ENCODE measurements around the gene GRM2.

The GRM2 gene

DNA sequence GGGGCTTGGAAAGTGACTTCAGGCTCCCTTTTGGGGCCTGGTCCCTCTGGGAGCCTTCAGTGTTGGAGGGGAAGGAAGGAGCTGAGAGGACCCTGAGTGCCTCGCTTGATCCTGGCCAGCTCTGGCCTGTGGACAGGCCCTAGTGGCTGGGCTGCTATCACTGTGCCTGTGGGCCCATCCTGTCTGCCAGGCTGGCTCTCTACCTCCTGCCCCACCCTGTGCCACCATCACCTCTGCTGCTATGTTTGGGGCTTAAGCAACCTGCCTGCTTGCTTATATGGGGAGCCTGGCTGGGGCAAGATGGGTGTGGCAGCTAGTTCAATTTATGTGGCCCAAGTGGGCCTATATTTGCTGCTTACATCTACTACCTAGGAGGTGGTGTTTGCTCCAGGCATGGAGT lies 28.7 kb upstream of the GRM2 start:
- no peaks in the 10 kb centered on the region for H3K9me3 ChIP-seq (ENCODE audit: severe bottlenecking)
- DNase-seq = no peak
- TF ChIP-seq, protein P1, sequence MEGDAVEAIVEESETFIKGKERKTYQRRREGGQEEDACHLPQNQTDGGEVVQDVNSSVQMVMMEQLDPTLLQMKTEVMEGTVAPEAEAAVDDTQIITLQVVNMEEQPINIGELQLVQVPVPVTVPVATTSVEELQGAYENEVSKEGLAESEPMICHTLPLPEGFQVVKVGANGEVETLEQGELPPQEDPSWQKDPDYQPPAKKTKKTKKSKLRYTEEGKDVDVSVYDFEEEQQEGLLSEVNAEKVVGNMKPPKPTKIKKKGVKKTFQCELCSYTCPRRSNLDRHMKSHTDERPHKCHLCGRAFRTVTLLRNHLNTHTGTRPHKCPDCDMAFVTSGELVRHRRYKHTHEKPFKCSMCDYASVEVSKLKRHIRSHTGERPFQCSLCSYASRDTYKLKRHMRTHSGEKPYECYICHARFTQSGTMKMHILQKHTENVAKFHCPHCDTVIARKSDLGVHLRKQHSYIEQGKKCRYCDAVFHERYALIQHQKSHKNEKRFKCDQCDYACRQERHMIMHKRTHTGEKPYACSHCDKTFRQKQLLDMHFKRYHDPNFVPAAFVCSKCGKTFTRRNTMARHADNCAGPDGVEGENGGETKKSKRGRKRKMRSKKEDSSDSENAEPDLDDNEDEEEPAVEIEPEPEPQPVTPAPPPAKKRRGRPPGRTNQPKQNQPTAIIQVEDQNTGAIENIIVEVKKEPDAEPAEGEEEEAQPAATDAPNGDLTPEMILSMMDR (IDR thresholded peaks at IDR 0.05; ENCODE audit: low read depth, low read length) = no peak
- H3K4me3 ChIP-seq (ENCODE audit: low read depth, low read length) = no peak overlapping the region
- no peak overlapping the region for H3K27ac ChIP-seq
- H3K27me3 ChIP-seq (ENCODE audit: insufficient read depth, low read depth, severe bottlenecking) = no peaks in the 10 kb centered on the region
- H3K36me3 ChIP-seq = peaks cover 21% of the 10 kb centered on the region

DNA sequence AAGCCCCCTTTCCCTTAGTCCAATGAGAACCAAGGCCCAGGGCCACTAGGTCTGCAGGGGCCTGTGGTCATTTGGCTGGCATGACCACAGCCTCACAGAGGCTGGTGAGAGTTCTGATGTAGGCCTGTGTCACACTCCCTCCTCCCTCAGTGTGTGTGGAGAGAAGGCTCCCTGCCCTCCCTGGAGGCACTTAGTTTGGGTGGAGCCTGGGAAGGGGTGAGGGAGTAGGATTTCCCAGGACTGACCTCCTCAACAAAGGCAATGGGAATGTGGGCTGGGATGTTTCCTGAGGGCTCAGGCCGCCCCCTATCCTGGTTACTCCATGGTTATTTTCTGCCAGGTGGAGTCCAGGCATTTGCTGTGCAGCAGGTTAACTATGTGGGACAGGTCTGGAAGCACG lies 28.2 kb upstream of the GRM2 start:
- Histone ChIP-seq H3K27ac (no peak overlapping the region), H3K36me3 (peaks cover 21% of the 10 kb centered on the region), H3K27me3 (ENCODE audit: insufficient read depth, low read depth, severe bottlenecking) (no peaks in the 10 kb centered on the region), H3K9me3 (ENCODE audit: severe bottlenecking) (no peaks in the 10 kb centered on the region), H3K4me3 (ENCODE audit: low read depth, low read length) (no peak overlapping the region)
- TF ChIP-seq, protein P1 (IDR thresholded peaks at IDR 0.05; ENCODE audit: low read depth, low read length) = no peak
- no peak for DNase-seq

DNA sequence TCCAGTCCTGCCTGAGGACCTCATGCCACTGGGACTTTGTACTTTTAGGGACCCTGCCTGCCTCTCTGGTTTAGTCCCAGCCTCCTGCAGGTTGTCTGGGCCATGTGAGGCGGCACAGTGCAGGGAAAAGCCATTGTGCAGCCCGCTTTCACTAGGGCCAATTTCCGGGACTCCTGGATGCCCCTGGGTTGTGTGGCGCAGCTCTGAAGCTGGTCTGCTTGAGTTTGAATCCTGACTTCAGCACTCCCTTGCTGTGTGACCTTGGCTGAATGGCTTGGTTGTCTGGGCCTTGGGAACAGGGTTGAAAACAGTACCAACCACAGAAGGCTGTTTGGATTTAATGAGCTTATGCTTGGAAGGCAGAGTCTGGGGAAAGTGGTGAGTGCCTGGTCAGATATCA lies 27.6 kb upstream of the GRM2 start:
- no peak overlapping the region for H3K27ac ChIP-seq
- no peaks in the 10 kb centered on the region for H3K9me3 ChIP-seq (ENCODE audit: severe bottlenecking)
- peaks cover 24% of the 10 kb centered on the region for H3K36me3 ChIP-seq
- H3K27me3 ChIP-seq (ENCODE audit: insufficient read depth, low read depth, severe bottlenecking) = no peaks in the 10 kb centered on the region
- TF ChIP-seq, protein P1 (IDR thresholded peaks at IDR 0.05; ENCODE audit: low read depth, low read length) = no peak
- DNase-seq = no peak
- no peak overlapping the region for H3K4me3 ChIP-seq (ENCODE audit: low read depth, low read length)

DNA sequence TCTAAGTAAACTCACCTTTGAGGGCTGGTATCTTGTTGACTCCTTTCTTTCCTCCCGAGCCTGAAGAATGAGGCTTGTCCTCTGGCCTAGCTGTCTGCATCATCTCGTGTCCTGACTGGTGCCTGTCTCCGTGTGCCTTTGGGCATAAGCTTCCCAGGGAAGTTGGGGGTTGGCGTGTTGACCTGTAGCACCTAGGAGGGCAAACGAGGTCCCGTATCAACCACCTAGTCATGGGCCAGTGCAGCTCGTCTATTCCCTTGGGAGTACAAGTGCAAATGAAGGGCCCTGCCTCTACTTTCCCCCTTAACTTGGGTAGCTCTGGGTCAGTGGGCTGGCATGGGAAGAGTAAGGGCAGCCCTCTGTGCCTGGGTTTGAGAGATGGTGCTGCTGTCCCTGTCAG lies 27.1 kb upstream of the GRM2 start:
- TF ChIP-seq, protein P1 (IDR thresholded peaks at IDR 0.05; ENCODE audit: low read depth, low read length) = no peak
- DNase-seq = no peak
- Histone ChIP-seq H3K36me3 (peaks cover 25% of the 10 kb centered on the region), H3K27ac (no peak overlapping the region), H3K27me3 (ENCODE audit: insufficient read depth, low read depth, severe bottlenecking) (no peaks in the 10 kb centered on the region), H3K9me3 (ENCODE audit: severe bottlenecking) (no peaks in the 10 kb centered on the region), H3K4me3 (ENCODE audit: low read depth, low read length) (no peak overlapping the region)

DNA sequence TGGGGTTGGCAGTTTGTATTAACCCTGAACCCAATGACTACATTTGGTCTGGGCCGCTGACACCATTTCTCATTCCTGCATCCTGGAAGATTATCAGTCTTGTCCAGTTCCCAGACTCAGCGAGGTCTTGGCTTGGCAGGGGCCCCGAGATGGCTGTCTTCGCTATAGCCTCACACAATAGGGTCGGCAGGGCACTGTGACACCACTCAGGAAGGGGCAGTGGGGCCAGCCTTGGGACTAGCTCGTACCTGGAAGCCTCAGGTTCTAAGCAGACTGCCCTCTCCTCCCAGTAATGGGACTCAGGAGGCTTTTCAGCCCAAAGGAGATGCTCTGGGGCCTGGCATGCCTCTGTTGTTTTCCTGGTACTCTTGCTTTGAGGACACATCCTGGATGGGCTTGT lies 26.7 kb upstream of the GRM2 start:
- H3K36me3 ChIP-seq = peaks cover 21% of the 10 kb centered on the region
- no peaks in the 10 kb centered on the region for H3K27me3 ChIP-seq (ENCODE audit: insufficient read depth, low read depth, severe bottlenecking)
- H3K9me3 ChIP-seq (ENCODE audit: severe bottlenecking) = no peaks in the 10 kb centered on the region
- no peak for DNase-seq
- no peak overlapping the region for H3K27ac ChIP-seq
- TF ChIP-seq, protein P1 (IDR thresholded peaks at IDR 0.05; ENCODE audit: low read depth, low read length) = no peak
- no peak overlapping the region for H3K4me3 ChIP-seq (ENCODE audit: low read depth, low read length)

DNA sequence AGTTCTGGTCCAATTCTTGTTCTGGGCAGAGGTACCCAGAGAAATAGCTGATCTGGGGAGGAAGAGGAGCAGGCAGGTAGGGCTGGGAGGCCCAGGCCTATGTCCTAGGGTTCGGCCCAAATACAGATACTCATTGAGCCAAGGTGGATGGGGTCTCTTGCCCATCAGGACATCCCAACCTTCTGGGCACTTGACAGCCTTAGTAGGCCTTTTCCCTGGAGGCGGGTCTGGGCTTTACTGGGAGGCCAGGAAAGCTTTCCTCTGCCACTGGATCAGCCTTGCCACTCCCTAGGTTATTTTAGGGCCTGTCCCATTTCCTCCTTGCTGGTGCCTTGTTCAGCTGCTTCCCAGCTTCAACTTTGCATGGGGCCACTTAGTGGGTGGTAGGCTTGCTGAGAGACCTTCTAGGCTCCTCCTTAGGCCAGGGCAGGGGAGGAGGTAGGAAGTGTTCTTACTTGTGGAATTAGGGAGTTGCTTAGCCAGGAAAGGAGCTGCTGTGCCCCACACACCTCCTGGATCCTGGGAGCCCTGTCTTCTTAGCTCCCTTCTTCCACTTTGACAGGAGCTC lies 26.1 kb upstream of the GRM2 start:
- Histone ChIP-seq H3K9me3 (ENCODE audit: severe bottlenecking) (no peaks in the 10 kb centered on the region), H3K4me3 (ENCODE audit: low read depth, low read length) (no peak overlapping the region), H3K36me3 (peaks cover 18% of the 10 kb centered on the region), H3K27me3 (ENCODE audit: insufficient read depth, low read depth, severe bottlenecking) (no peaks in the 10 kb centered on the region), H3K27ac (no peak overlapping the region)
- no peak for DNase-seq
- TF ChIP-seq, protein P1 (IDR thresholded peaks at IDR 0.05; ENCODE audit: low read depth, low read length) = no peak
